Mucosa of descending colon (tissue), 3 donors: ENCODE data around the gene TRPM3. TPM values are rescaled to one million over a fixed set of nuclear protein-coding genes. Genes with fewer than 3 reads are reported as not detected.

ENCODE experiments used
- ATAC-seq: fragments of 200-7000 bp; cut with Tn5 transposase; one replicate; pipeline ENCODE4 v1.9.1; 2020; ENCODE audit warnings: mild to moderate bottlenecking, moderate library complexity
- DNase-seq, 3 donors: peaks; one replicate each; pipeline ENCODE4 v3.0.0-alpha.2; 2020
- H3K36me3 ChIP-seq: fragments of 200-600 bp; one replicate; pipeline ENCODE4 v1.8.0; 2021; ENCODE audit warnings: low read depth, mild to moderate bottlenecking
- H3K4me1 ChIP-seq: fragments of 200-600 bp; one replicate; pipeline ENCODE4 v1.8.0; 2021; ENCODE audit warnings: low read depth, mild to moderate bottlenecking
- H3K4me3 ChIP-seq: fragments of 200-600 bp; one replicate; pipeline ENCODE4 v1.8.0; 2021; ENCODE audit warnings: mild to moderate bottlenecking
- H3K9me3 ChIP-seq: fragments of 200-600 bp; one replicate; pipeline ENCODE4 v1.8.0; 2021; ENCODE audit warnings: mild to moderate bottlenecking
- intact Hi-C, 2 donors: fragments of 100-400 bp; cut with DNase I in 1 of 2; cut with micrococcal nuclease in 1 of 2; formaldehyde crosslinking; loops; one replicate each; pipeline versions ENCODE4 v1.11.0 to v1.11.1; 2022; cut with DNase I, micrococcal nuclease
- total RNA-seq, 3 donors: library from RNA; stranded (reverse); fragmentation: NEBNext Ultra II Directional in 2 of 3; extraction: Animal tissue kit (Norgen Biotek cat#: 25700) in 2 of 3; gene quantifications; one replicate each; pipeline versions ENCODE4 v1.2.1 to v1.2.4, GENCODE V29; 2021 to 2023
- TF ChIP-seq, protein P1 (sequence below): fragments of 200-600 bp; IDR thresholded peaks from one replicate; pipeline ENCODE4 v1.8.0; 2022; ENCODE audit warnings: antibody characterized with exemption, mild to moderate bottlenecking
- donor health status: DM: no; HTN: no; CAD: no; lungs with moderate emphysema.
- donor health status: DM: no; HTN: no; CAD: no.
- donor health status: DM: no; HTN: yes; CAD: no.

Gene TRPM3
- total RNA-seq, 3 donors from 2014 or later, result 0.29 to 0.55 (median 0.51) TPM

GRCh38 chr9:70941191-70941590, 180.2 kb downstream of the TRPM3 start:
- H3K4me3 ChIP-seq, result no peak overlapping the region
- ATAC-seq, result no peak
- TF ChIP-seq, protein P1, sequence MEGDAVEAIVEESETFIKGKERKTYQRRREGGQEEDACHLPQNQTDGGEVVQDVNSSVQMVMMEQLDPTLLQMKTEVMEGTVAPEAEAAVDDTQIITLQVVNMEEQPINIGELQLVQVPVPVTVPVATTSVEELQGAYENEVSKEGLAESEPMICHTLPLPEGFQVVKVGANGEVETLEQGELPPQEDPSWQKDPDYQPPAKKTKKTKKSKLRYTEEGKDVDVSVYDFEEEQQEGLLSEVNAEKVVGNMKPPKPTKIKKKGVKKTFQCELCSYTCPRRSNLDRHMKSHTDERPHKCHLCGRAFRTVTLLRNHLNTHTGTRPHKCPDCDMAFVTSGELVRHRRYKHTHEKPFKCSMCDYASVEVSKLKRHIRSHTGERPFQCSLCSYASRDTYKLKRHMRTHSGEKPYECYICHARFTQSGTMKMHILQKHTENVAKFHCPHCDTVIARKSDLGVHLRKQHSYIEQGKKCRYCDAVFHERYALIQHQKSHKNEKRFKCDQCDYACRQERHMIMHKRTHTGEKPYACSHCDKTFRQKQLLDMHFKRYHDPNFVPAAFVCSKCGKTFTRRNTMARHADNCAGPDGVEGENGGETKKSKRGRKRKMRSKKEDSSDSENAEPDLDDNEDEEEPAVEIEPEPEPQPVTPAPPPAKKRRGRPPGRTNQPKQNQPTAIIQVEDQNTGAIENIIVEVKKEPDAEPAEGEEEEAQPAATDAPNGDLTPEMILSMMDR, result no peak
- H3K4me1 ChIP-seq, result no peaks in the 10 kb centered on the region
- H3K9me3 ChIP-seq, result no peaks in the 10 kb centered on the region
- no peak for DNase-seq
- no peaks in the 10 kb centered on the region for H3K36me3 ChIP-seq
- intact Hi-C loops, result no loop called here

DNA sequence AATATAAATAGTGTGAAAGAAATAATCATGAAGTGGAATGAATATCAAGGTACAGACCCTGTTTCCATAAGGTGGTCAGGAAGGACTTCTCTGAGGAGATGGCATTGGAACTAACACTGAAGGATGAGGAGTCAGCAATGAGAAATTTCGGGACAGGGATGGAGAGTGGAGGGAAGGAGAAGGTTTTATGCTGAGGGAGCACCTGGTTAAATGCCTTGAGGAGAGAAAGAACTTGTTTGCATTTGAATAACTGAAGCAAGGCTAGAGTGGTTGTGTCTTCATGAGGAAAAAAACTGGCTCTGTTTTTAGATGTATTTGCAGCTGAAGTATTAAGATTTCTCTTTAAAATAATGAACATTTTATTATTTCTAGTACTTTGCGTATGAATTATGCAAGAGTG, 180.8 kb downstream of the TRPM3 start:
- no peaks in the 10 kb centered on the region for H3K4me1 ChIP-seq
- H3K9me3 ChIP-seq, result no peaks in the 10 kb centered on the region
- no peaks in the 10 kb centered on the region for H3K36me3 ChIP-seq
- DNase-seq, result no peak
- no peak for ATAC-seq
- TF ChIP-seq, protein P1, result no peak
- H3K4me3 ChIP-seq, result no peak overlapping the region
- intact Hi-C loops, result no loop called here

DNA sequence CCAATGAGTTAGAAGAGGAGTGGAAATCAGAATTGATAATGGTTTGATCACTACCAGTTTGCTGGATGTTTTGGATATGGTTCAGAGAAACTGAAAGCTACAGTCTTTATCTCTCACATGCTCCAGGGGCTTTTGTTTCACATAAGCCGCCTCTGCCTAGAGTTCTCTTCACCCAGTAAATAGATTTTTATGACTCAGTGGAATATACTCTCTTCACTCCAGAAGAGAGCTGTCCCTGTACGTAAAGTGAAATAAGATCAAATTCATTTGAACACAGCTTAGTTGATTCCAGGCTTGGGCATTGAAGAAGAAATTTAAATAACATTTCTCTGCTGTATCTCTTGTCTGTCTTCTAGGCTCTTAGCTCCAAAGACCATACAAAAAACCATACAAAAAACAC, 184.9 kb downstream of the TRPM3 start:
- Histone ChIP-seq H3K4me1 (no peaks in the 10 kb centered on the region), H3K4me3 (no peak overlapping the region), H3K9me3 (no peaks in the 10 kb centered on the region), H3K36me3 (no peaks in the 10 kb centered on the region)
- TF ChIP-seq, protein P1, result no peak
- intact Hi-C loops, result no loop called here
- ATAC-seq (no peak), DNase-seq (no peak)

DNA sequence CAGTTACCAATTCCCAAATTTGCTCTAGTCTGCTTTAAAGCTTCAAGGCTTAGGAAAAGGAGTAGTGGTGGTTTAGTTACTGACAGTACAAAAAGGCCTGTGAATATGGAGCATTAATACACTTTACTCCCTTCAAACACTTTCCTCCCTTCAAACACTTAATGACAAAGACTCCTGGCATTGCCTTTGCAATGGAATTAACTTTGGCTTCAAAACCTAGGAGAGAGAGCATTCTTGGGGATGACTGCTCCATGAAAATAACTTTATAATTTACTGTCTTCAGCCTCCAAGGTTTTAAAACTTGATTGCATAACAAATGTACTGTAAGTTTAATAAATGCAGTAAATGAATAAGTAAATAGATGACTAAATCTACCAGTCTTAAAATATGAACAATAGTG, 185.6 kb downstream of the TRPM3 start:
- intact Hi-C loops, result no loop called here
- no peaks in the 10 kb centered on the region for H3K9me3 ChIP-seq
- no peaks in the 10 kb centered on the region for H3K4me1 ChIP-seq
- TF ChIP-seq, protein P1, result no peak
- no peaks in the 10 kb centered on the region for H3K36me3 ChIP-seq
- DNase-seq, result no peak
- H3K4me3 ChIP-seq, result no peak overlapping the region
- no peak for ATAC-seq

DNA sequence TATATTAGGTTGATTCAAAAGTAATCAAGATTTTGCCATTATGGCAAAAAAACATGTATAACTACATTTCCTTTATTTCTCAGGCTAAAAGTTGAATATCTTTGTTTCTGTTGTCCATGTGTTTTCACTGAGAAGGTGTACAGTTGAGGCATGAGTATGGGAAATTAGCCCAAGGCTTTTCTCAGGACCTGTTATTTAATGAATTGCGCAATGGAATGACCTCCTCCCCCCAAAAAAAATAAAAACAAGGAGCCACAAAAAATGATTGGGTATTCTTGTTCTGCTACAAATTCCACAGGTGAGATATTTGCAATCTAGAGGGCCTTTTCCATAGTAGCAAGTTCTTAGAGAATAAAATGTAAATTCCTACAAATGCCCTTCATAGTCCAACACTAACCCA, 186.8 kb downstream of the TRPM3 start:
- no peaks in the 10 kb centered on the region for H3K36me3 ChIP-seq
- no peaks in the 10 kb centered on the region for H3K4me1 ChIP-seq
- DNase-seq (no peak), ATAC-seq (no peak)
- TF ChIP-seq, protein P1, result no peak
- H3K4me3 ChIP-seq, result no peak overlapping the region
- no peaks in the 10 kb centered on the region for H3K9me3 ChIP-seq
- intact Hi-C loops, result no loop called here

GRCh38 chr9:70933321-70933720, 188.1 kb downstream of the TRPM3 start:
- Histone ChIP-seq H3K9me3 (no peaks in the 10 kb centered on the region), H3K4me1 (no peaks in the 10 kb centered on the region), H3K36me3 (no peaks in the 10 kb centered on the region), H3K4me3 (no peak overlapping the region)
- intact Hi-C loops, result no loop called here
- DNase-seq, result no peak
- no peak for ATAC-seq
- TF ChIP-seq, protein P1, result no peak
